GM23338 (cell line): ENCODE results near the gene ATG7. TPM values are rescaled to one million over a fixed set of nuclear protein-coding genes. Genes with fewer than 3 reads are reported as not detected.

Experiments used
- ATAC-seq: fragments of 200-7000 bp; cut with Tn5 transposase; 3 replicates; pipeline ENCODE4 v1.9.1; 2020
- DNase-seq: peaks from one replicate; pipeline ENCODE4 v3.0.0-alpha.2; 2015; ENCODE audit warnings: low spot score
- H2AFZ ChIP-seq: fragments of 200-600 bp; sonication (generic); 2 replicates; pipeline ENCODE4 v1.8.0; 2016; ENCODE audit warnings: antibody characterized with exemption, mild to moderate bottlenecking, moderate library complexity
- H3F3A ChIP-seq: fragments of 200-600 bp; sonication (generic); replicated peaks from 2 replicates; pipeline ENCODE4 v1.8.0; 2017; ENCODE audit warnings: antibody characterized with exemption, mixed run types, low read depth
- H3K27ac ChIP-seq: fragments of 200-600 bp; sonication (generic); 2 replicates; pipeline ENCODE4 v1.6.1; 2016; ENCODE audit warnings: low read depth
- H3K27me3 ChIP-seq: fragments of 200-600 bp; sonication (generic); 2 replicates; pipeline ENCODE4 v1.8.0; 2016; ENCODE audit warnings: mild to moderate bottlenecking, mixed run types, moderate library complexity; ENCODE audit not compliant: insufficient read depth
- H3K36me3 ChIP-seq: fragments of 200-600 bp; sonication (generic); 2 replicates; pipeline ENCODE4 v1.8.0; 2016; ENCODE audit warnings: mild to moderate bottlenecking; ENCODE audit not compliant: insufficient read depth
- H3K4me1 ChIP-seq: fragments of 200-600 bp; sonication (generic); 2 replicates; pipeline ENCODE4 v1.8.0; 2016; ENCODE audit warnings: mild to moderate bottlenecking, moderate library complexity; ENCODE audit not compliant: insufficient read depth
- H3K4me2 ChIP-seq: fragments of 200-600 bp; sonication (generic); 2 replicates; pipeline ENCODE4 v1.7.1; 2017; ENCODE audit warnings: mixed run types
- H3K4me3 ChIP-seq: fragments of 200-600 bp; sonication (generic); 2 replicates; pipeline ENCODE4 v1.6.1; 2016; ENCODE audit warnings: mixed run types
- H3K79me2 ChIP-seq: fragments of 200-600 bp; sonication (generic); replicated peaks from 2 replicates; pipeline ENCODE4 v1.8.0; 2017; ENCODE audit warnings: mild to moderate bottlenecking; ENCODE audit not compliant: insufficient read depth
- H3K9me2 ChIP-seq: fragments of 200-600 bp; sonication (generic); 2 replicates; pipeline ENCODE4 v1.8.0; 2017; ENCODE audit not compliant: insufficient read depth
- H4K20me1 ChIP-seq: fragments of 200-600 bp; sonication (generic); replicated peaks from 2 replicates; pipeline ENCODE4 v1.8.0; 2017; ENCODE audit warnings: mild to moderate bottlenecking; ENCODE audit not compliant: insufficient read depth
- H3K27ac Mint-ChIP-seq: 2 replicates; pipeline ENCODE4 v1.8.0; 2020; ENCODE audit warnings: inconsistent platforms, mild to moderate bottlenecking, moderate library complexity, mixed read lengths
- H3K27me3 Mint-ChIP-seq: 3 replicates; pipeline ENCODE4 v1.8.0; 2022; ENCODE audit warnings: low read depth, mild to moderate bottlenecking, moderate library complexity, mixed read lengths, inconsistent platforms; ENCODE audit not compliant: insufficient read depth, poor library complexity
- H3K36me3 Mint-ChIP-seq: 3 replicates; pipeline ENCODE4 v1.8.0; 2021; ENCODE audit warnings: low read depth, mild to moderate bottlenecking, inconsistent platforms, moderate library complexity, mixed read lengths
- H3K4me1 Mint-ChIP-seq: 3 replicates; pipeline ENCODE4 v1.8.0; 2020; ENCODE audit warnings: mild to moderate bottlenecking, inconsistent platforms, mixed read lengths
- H3K4me3 Mint-ChIP-seq: 3 replicates; pipeline ENCODE4 v1.8.0; 2021; ENCODE audit warnings: moderate library complexity, mild to moderate bottlenecking, inconsistent platforms, mixed read lengths
- H3K9me3 Mint-ChIP-seq: 3 replicates; pipeline ENCODE4 v1.8.0; 2020; ENCODE audit warnings: moderate library complexity, mild to moderate bottlenecking, inconsistent platforms, mixed read lengths
- CREB1 ChIP-seq: fragments of 250-450 bp; sonication (Bioruptor Pico); IDR thresholded peaks from 2 replicates; pipeline ENCODE4 v1.5.0; 2020; ENCODE audit warnings: low read depth, mild to moderate bottlenecking, moderate library complexity
- CTCF ChIP-seq, 2 experiments: fragments of 200-600 bp in 1 of 2; sonication (generic) in 1 of 2; conservative IDR thresholded peaks; 2 replicates each; pipeline versions ENCODE4 v1.5.1 to v1.6.1; 2016 to 2017; ENCODE audit warnings: antibody characterized with exemption in 2 of 2, low read depth in 2 of 2, mild to moderate bottlenecking in 2 of 2, moderate library complexity in 1 of 2
- ETS1 ChIP-seq: IDR thresholded peaks from 2 replicates; pipeline ENCODE4 v1.6.1; 2016; ENCODE audit warnings: antibody characterized with exemption
- EZH2 ChIP-seq: fragments of 200-600 bp; sonication (generic); IDR thresholded peaks from one replicate; pipeline ENCODE4 v1.8.0; 2017; ENCODE audit warnings: antibody characterized with exemption, mild to moderate bottlenecking, low read depth; ENCODE audit not compliant: unreplicated experiment
- JUNB ChIP-seq: IDR thresholded peaks from one replicate; pipeline ENCODE4 v1.6.1; 2016; ENCODE audit warnings: antibody characterized with exemption; ENCODE audit not compliant: unreplicated experiment
- NANOG ChIP-seq: IDR thresholded peaks from 2 replicates; pipeline ENCODE4 v1.6.1; 2016; ENCODE audit warnings: antibody characterized with exemption, borderline replicate concordance
- REST ChIP-seq: IDR thresholded peaks from one replicate; pipeline ENCODE4 v1.6.1; 2018; ENCODE audit warnings: antibody characterized with exemption; ENCODE audit not compliant: unreplicated experiment
- ZNF114 ChIP-seq: fragments of 250-450 bp; sonication (Bioruptor Pico); IDR thresholded peaks from 2 replicates; pipeline ENCODE4 v1.5.0; 2020; ENCODE audit warnings: mild to moderate bottlenecking, moderate library complexity
- polyA plus RNA-seq: library from polyadenylated mRNA; unstranded; fragments of >200 nt; fragmentation: Nextera tagmentation; extraction: Ambion mirVana; gene quantifications from 2 replicates; pipeline ENCODE4 v1.2.1, GENCODE V29; 2016
- total RNA-seq: library from RNA; depleted of rRNA; stranded (reverse); fragments of >200 nt; shearing (Covaris generic); gene quantifications from 2 replicates; pipeline ENCODE4 v1.2.3, GENCODE V29; 2014

Gene ATG7
- total and polyA plus RNA-seq, 2 experiments from 2014 or later: 16.2 to 36.7 TPM

GRCh38 chr3:11529281-11529680 is 257.1 kb downstream of the ATG7 start (continued):
- TF ChIP-seq ETS1: no peak
- TF ChIP-seq NANOG: no peak

GRCh38 chr3:11530153-11530721 is 258.0 kb downstream of the ATG7 start:
- Mint-ChIP-seq H3K27me3 (peaks cover 13% of the 10 kb centered on the region), H3K27ac (no peak overlapping the region), H3K9me3 (no peaks in the 10 kb centered on the region), H3K4me3 (no peak overlapping the region), H3K4me1 (no peaks in the 10 kb centered on the region; the same call in 2 of the 3 replicates), H3K36me3 (no peaks in the 10 kb centered on the region)
- Histone ChIP-seq H3K27ac (no peak overlapping the region), H3K36me3 (no peaks in the 10 kb centered on the region), H3F3A (no peaks in the 10 kb centered on the region), H3K4me2 (no peak overlapping the region), H3K4me1 (no peaks in the 10 kb centered on the region), H2AFZ (no peak overlapping the region), H4K20me1 (no peaks in the 10 kb centered on the region), H3K9me2 (no peaks in the 10 kb centered on the region), H3K79me2 (no peaks in the 10 kb centered on the region), H3K27me3 (no peaks in the 10 kb centered on the region), H3K4me3 (no peak overlapping the region)
- TF ChIP-seq CREB1 (CRISPR knock-in tag) (no peak), CTCF (conservative IDR thresholded peaks at IDR 0.05; ENCODE audit: low read depth in 2 of 2) (peak in 1 of 2 experiments; percentile 32; a peak in 2 of 4 replicates)
- ATAC-seq (peak; percentile 22; the same call in 1 of the 3 replicates), DNase-seq (no peak)

- Histone ChIP-seq H3K27ac (no peak overlapping the region), H3K4me1 (no peaks in the 10 kb centered on the region), H3K27me3 (no peaks in the 10 kb centered on the region), H4K20me1 (no peaks in the 10 kb centered on the region), H3K9me2 (no peaks in the 10 kb centered on the region), H3K4me2 (no peak overlapping the region), H3K4me3 (no peak overlapping the region), H3F3A (no peaks in the 10 kb centered on the region), H3K79me2 (no peaks in the 10 kb centered on the region), H2AFZ (no peak overlapping the region), H3K36me3 (no peaks in the 10 kb centered on the region)
- Mint-ChIP-seq H3K4me3 (no peak overlapping the region), H3K4me1 (no peaks in the 10 kb centered on the region; the same call in 2 of the 3 replicates), H3K36me3 (no peaks in the 10 kb centered on the region), H3K9me3 (no peaks in the 10 kb centered on the region), H3K27me3 (peaks cover 16% of the 10 kb centered on the region), H3K27ac (no peak overlapping the region)
- ATAC-seq: no peak
- no peak for DNase-seq
- TF ChIP-seq ETS1: no peak
- no peak for TF ChIP-seq EZH2
- no peak for TF ChIP-seq REST
- TF ChIP-seq CREB1 (CRISPR knock-in tag): no peak
- no peak for TF ChIP-seq JUNB
- no peak for TF ChIP-seq ZNF114 (CRISPR knock-in tag)
- TF ChIP-seq CTCF (conservative IDR thresholded peaks at IDR 0.05; ENCODE audit: low read depth in 2 of 2): no peak
Observed at GRCh38 chr3:11532931-11533391, 260.8 kb downstream of the ATG7 start.
